ENCODE data around the gene GFPT2. TPM values are rescaled to one million over a fixed set of nuclear protein-coding genes. Genes with fewer than 3 reads are reported as not detected.

Gene GFPT2
- total RNA-seq, 1 donor from 2014 or later = 0.62 TPM

- intact Hi-C loops (cut with micrococcal nuclease) = loop anchor here (10.0 kb wide), 1 partner anchor 137 kb away; the partner anchor contains the start of gene CNOT6
- Mint-ChIP-seq H3K36me3 (ENCODE audit: low read depth) (no peaks in the 10 kb centered on the region), H3K9me3 (no peaks in the 10 kb centered on the region), H3K27ac (no peak overlapping the region), H3K4me3 (no peak overlapping the region), H3K4me1 (peaks cover 8% of the 10 kb centered on the region), H3K27me3 (peaks cover 26% of the 10 kb centered on the region)
- no peak for TF ChIP-seq CTCF (IDR thresholded peaks at IDR 0.05)
- ChIA-PET POLR2A (no interaction called here), CTCF (no interaction called here)
- ATAC-seq (ENCODE audit: low read depth) (no peak), DNase-seq (no peak)
Observed at GRCh38 chr5:180358179-180358578, 5.0 kb upstream of the GFPT2 start.

- POLR2A ChIA-PET = no interaction called here
- H3K27ac Mint-ChIP-seq = no peak overlapping the region
- no peak for TF ChIP-seq CTCF (IDR thresholded peaks at IDR 0.05)
- no peak overlapping the region for H3K4me3 Mint-ChIP-seq
- no peaks in the 10 kb centered on the region for H3K9me3 Mint-ChIP-seq
- no peaks in the 10 kb centered on the region for H3K36me3 Mint-ChIP-seq (ENCODE audit: low read depth)
- H3K4me1 Mint-ChIP-seq = peaks cover 13% of the 10 kb centered on the region
- H3K27me3 Mint-ChIP-seq = peaks cover 46% of the 10 kb centered on the region
- ATAC-seq (ENCODE audit: low read depth) (no peak), DNase-seq (no peak)
- intact Hi-C loops (cut with micrococcal nuclease) = loop anchor here (10.0 kb wide), 1 partner anchor 140 kb away; the partner anchor contains the start of gene CNOT6
- CTCF ChIA-PET = no interaction called here
Observed at GRCh38 chr5:180354966-180355365, 1.8 kb upstream of the GFPT2 start.

- no peak for ATAC-seq (ENCODE audit: low read depth)
- no peak for DNase-seq
- CTCF ChIA-PET = interaction anchor here (1.2 kb wide), 1 partner anchor 61 kb away, joined by 5 read pairs; no protein-coding TSS in a partner anchor
- no peak overlapping the region for H3K27ac Mint-ChIP-seq
- H3K4me1 Mint-ChIP-seq = peaks cover 13% of the 10 kb centered on the region
- H3K27me3 Mint-ChIP-seq = peaks cover 50% of the 10 kb centered on the region
- no peaks in the 10 kb centered on the region for H3K36me3 Mint-ChIP-seq (ENCODE audit: low read depth)
- POLR2A ChIA-PET = interaction anchor here (0.6 to 1.2 kb wide), 4 partner anchors 64 to 751 kb away, joined by 3 to 4 read pairs (median 3); partner anchors contain the start of genes MGAT1 and ZFP62
- no peaks in the 10 kb centered on the region for H3K9me3 Mint-ChIP-seq
- H3K4me3 Mint-ChIP-seq = peak overlapping the region; percentile 78
- TF ChIP-seq CTCF (IDR thresholded peaks at IDR 0.05) = no peak
- intact Hi-C loops (cut with micrococcal nuclease) = loop anchor here (1.0 to 10.0 kb wide), 2 partner anchors 61 to 141 kb away; partner anchors contain the start of gene CNOT6
Observed at GRCh38 chr5:180353980-180354452, 880 bp upstream of the GFPT2 start.

GRCh38 chr5:180352116-180353047 lies 754 bp downstream of the GFPT2 start:
- ATAC-seq (ENCODE audit: low read depth) (no peak), DNase-seq (peak; percentile 23)
- no peaks in the 10 kb centered on the region for H3K36me3 Mint-ChIP-seq (ENCODE audit: low read depth)
- peaks cover 13% of the 10 kb centered on the region for H3K4me1 Mint-ChIP-seq
- no peaks in the 10 kb centered on the region for H3K9me3 Mint-ChIP-seq
- peaks cover 49% of the 10 kb centered on the region for H3K27me3 Mint-ChIP-seq
- ChIA-PET CTCF (interaction anchor here (1.2 kb wide), 1 partner anchor 37 kb away, joined by 4 read pairs; no protein-coding TSS in a partner anchor), POLR2A (interaction anchor here (0.6 kb wide), 1 partner anchor 186 kb away, joined by 4 read pairs; no protein-coding TSS in a partner anchor)
- H3K4me3 Mint-ChIP-seq = peak overlapping the region; percentile 59
- no peak for TF ChIP-seq CTCF (IDR thresholded peaks at IDR 0.05)
- H3K27ac Mint-ChIP-seq = no peak overlapping the region
- intact Hi-C loops (cut with micrococcal nuclease) = loop anchor here (1.0 to 10.0 kb wide), 2 partner anchors 59 to 142 kb away; partner anchors contain the start of gene CNOT6

Measured in activated B cell treated with CpG ODN at 0.5 μM for 24 hours (primary cell).